Neural cell (in vitro differentiated cells): Measurements from ENCODE around the gene APOB.
"Not testable (repeated sequence)": the region's sequence is repeated elsewhere in the genome, so short reads cannot be mapped to it uniquely, and the experiment has no call there.

Source experiments
- CTCF ChIP-seq: fragments of 450-650 bp; IDR thresholded peaks from 2 replicates; pipeline ENCODE4 v1.5.1; 2014; ENCODE audit warnings: antibody characterized with exemption, mild to moderate bottlenecking, moderate library complexity; ENCODE audit not compliant: poor library complexity, severe bottlenecking
- EP300 ChIP-seq: fragments of 450-650 bp; conservative IDR thresholded peaks from 2 replicates; pipeline ENCODE4 v1.6.1; 2014; ENCODE audit warnings: antibody characterized with exemption, mild to moderate bottlenecking, moderate library complexity; ENCODE audit not compliant: poor library complexity, severe bottlenecking
- EZH2 ChIP-seq: fragments of 200-600, 300-800 bp; shearing (Covaris generic), sonication (generic); IDR thresholded peaks from 2 replicates; pipeline ENCODE4 v1.6.1; 2014; ENCODE audit warnings: antibody characterized with exemption, low read length, borderline replicate concordance, mild to moderate bottlenecking; ENCODE audit not compliant: insufficient read depth, poor library complexity, severe bottlenecking
- POLR2AphosphoS5 ChIP-seq: IDR thresholded peaks from 2 replicates; pipeline ENCODE4 v1.6.1; 2012
- RAD21 ChIP-seq: fragments of 450-650 bp; conservative IDR thresholded peaks from 2 replicates; pipeline ENCODE4 v1.6.1; 2014; ENCODE audit warnings: antibody characterized with exemption, mild to moderate bottlenecking, moderate library complexity
- REST ChIP-seq: IDR thresholded peaks from 2 replicates; pipeline ENCODE4 v1.6.1; 2012; ENCODE audit warnings: borderline replicate concordance
- SMC3 ChIP-seq: fragments of 450-650 bp; conservative IDR thresholded peaks from 2 replicates; pipeline ENCODE4 v1.6.1; 2014; ENCODE audit warnings: antibody characterized with exemption, mild to moderate bottlenecking, moderate library complexity; ENCODE audit not compliant: poor library complexity

GRCh38 chr2:21028951-21029350 is 14.9 kb downstream of the APOB start:
- not testable (repeated sequence) for TF ChIP-seq CTCF, EZH2, REST, RAD21, EP300, SMC3, POLR2AphosphoS5
